VCaP (cell line): ENCODE results near the gene ARIH2.

Experiments
- H3K27ac ChIP-seq: fragments of 450-650 bp; 2 replicates; pipeline ENCODE4 v1.5.1; 2017
- CTCF ChIP-seq: fragments of 450-650 bp; conservative IDR thresholded peaks from 2 replicates; pipeline ENCODE4 v1.5.1; 2017; ENCODE audit warnings: mild to moderate bottlenecking, moderate library complexity

Gene ARIH2

GRCh38 chr3:48962340-48962739 lies 43.7 kb downstream of the ARIH2 start:
- no peak overlapping the region for H3K27ac ChIP-seq
- no peak for TF ChIP-seq CTCF

- H3K27ac ChIP-seq: no peak overlapping the region
- no peak for TF ChIP-seq CTCF
These were observed 44.3 kb downstream of the ARIH2 start for GRCh38 chr3:48962939-48963338.

- no peak overlapping the region for H3K27ac ChIP-seq
- no peak for TF ChIP-seq CTCF
These were observed 44.9 kb downstream of the ARIH2 start for GRCh38 chr3:48963591-48963990.

- TF ChIP-seq CTCF: no peak
- no peak overlapping the region for H3K27ac ChIP-seq
These were observed 47.7 kb downstream of the ARIH2 start for GRCh38 chr3:48966367-48966766.

GRCh38 chr3:48966876-48967361 lies 48.3 kb downstream of the ARIH2 start:
- no peak for TF ChIP-seq CTCF
- no peak overlapping the region for H3K27ac ChIP-seq

GRCh38 chr3:48970586-48970985 lies 51.9 kb downstream of the ARIH2 start:
- no peak for TF ChIP-seq CTCF
- no peak overlapping the region for H3K27ac ChIP-seq

- no peak overlapping the region for H3K27ac ChIP-seq
- TF ChIP-seq CTCF: no peak
These were observed 55.6 kb downstream of the ARIH2 start for GRCh38 chr3:48974076-48974864.
